Erythroblast (primary cell): Measurements from ENCODE around the gene LMO2.

Experiments
- DNase-seq, 2 experiments: peaks; one replicate each; lab custom pipeline; 2025; lab: John Stamatoyannopoulos, UW
- GATA1 ChIP-seq: IDR thresholded peaks from 2 replicates; pipeline ENCODE4 v1.6.1; 2011; ENCODE audit warnings: low read depth, mild to moderate bottlenecking, control low read depth, low read length, moderate library complexity
- POLR2A ChIP-seq: IDR thresholded peaks from 2 replicates; pipeline ENCODE4 v1.6.1; 2011; ENCODE audit warnings: mild to moderate bottlenecking, low read length

Gene LMO2

DNA sequence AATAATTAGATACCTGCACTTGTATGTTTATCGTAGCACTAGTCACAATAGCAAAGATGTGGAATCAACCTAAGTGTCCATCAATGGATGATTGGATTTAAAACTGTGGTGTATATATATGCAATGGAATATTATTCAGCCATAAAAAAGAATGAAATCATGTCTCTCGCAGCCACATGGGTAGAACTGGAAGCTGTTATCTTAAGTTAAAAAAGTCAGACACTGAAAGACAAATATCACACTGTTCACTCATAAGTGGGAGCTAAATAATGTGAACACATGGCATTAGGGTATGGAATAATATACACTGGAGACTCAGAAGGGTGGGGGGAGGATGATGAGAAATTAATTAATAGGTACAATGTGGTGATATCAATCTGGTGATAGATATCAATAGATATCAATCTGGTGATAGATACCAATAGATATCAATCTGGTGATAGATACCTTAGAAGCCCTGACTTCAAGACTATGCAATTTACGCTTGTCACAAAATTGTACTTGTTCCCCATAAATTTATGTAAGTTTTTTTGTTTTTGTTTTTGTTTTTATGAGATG is 2.0 kb downstream of the LMO2 start:
- peak in 1 of 2 experiments; percentile 45 for DNase-seq
- TF ChIP-seq POLR2A = no peak
- TF ChIP-seq GATA1 = no peak

DNA sequence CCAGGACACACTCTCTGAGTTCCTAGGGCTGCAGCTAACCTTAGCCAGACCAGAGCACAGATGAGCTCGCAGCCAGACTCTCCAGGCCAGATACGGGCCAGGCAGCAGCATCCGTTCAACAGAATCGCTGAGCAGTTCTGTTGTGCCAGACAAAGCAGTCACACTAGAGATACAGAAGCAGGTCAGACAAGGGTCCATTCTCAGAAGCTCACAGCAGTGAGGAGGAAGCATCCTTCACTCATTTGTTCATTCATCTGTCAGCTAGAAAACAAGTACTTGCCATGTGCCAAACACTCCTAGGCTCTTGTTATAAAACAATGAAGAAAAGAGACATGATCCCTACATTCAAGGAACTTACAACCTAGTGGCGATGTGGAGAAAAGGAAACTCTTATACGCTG is 2.6 kb downstream of the LMO2 start:
- TF ChIP-seq POLR2A (peak; percentile 40), GATA1 (no peak)

DNA sequence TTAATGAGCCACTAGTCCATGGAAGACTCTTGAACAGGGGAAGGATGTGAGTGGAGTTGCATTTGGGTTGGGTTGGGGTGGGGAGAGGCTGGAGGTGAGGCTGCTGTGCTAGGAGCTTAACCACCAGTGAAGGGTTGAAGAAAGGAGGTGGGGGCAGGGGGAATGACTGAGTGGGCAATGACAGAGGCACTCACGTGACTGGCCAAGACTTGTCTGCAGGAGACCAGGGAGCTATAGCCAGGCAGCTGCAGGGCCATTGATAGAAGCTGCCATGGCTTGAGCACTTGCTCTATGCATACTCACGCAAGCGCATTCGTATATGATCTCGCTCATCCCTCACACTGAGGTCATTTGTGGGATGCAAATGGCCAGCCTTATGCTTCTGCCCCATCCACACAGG is 4.0 kb downstream of the LMO2 start:
- peak; percentile 34 to 61 for DNase-seq
- no peak for TF ChIP-seq GATA1
- peak; percentile 38 for TF ChIP-seq POLR2A

More for the DNA sequence above, 2.6 kb downstream of the LMO2 start:
- peak; percentile 48 for DNase-seq

DNA sequence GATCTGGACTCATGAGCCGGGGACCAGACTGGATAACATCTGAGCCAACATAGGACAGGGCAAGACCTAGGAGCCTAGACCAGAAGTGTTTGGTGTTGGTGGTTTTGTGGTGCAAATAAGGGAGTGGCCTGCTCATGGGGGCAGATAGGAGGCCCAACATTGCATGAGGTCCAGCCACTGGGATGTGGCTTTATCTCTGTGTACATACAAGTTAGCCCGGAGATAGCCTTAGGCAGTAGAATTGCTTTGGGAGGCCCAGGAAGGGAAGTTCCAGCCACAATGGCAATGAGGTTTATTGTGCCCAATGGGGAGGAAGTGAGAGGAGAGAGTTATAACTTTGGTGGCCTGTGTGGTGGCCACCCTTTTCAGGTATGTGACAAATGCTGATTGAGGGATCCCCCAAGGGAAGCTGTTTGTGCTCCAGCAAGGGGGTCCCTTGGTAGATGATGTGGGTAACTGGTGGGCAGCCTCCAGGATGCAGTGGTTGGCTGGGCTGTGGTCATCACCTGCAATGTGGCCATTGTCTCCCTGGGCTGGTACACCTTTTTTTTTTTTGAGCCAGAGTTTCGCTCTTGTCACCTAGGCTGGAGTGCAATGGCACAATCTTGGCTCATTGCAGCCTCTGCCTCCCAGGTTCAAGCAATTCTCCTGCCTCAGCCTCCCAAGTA is 6.4 kb downstream of the LMO2 start:
- no peak for TF ChIP-seq GATA1
- peak; percentile 77 for TF ChIP-seq POLR2A
- peak; percentile 84 to 94 for DNase-seq

DNA sequence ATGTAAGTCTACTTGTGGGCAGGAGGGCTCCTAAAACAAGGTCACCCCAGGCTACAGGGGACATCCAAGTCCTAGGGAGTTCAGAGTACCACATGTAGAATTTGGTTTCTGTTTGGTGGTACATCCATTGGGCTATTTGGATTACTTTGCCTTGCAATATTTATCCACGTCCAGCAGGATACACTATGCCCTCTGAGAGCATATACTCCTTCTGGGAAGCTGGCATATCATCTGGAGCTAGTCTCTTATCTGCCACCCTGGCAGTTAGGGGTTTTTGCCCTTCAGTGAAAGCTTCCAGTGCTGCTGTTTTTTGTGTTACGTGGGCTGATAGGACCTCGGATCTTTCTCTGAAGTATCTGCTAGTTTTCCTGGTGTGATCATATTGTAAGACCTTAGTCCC is 7.3 kb downstream of the LMO2 start:
- TF ChIP-seq GATA1 (no peak), POLR2A (no peak)

DNA sequence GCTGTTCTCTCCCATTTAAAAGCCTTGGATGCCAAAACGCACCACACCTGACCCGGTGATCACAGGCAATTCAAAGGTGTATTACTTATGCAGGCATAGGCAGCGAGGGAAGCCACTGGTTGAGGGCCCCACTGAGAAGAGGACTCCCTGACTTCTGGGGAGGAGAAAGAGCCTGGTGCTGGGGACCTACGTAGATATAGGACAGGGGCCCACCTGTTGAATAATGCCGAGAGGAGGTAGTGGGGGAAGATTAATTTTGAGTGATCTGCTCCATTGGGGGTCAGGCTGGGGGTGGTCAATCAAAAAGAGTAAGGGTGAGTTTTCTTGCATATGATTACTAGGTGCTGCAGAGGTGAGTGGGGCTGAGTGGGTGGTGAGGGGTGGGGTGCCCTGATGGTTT is 7.8 kb downstream of the LMO2 start:
- DNase-seq = no peak
- TF ChIP-seq GATA1 = no peak
- no peak for TF ChIP-seq POLR2A

More for the DNA sequence above, 7.3 kb downstream of the LMO2 start:
- DNase-seq = peak; percentile 37 to 49

DNA sequence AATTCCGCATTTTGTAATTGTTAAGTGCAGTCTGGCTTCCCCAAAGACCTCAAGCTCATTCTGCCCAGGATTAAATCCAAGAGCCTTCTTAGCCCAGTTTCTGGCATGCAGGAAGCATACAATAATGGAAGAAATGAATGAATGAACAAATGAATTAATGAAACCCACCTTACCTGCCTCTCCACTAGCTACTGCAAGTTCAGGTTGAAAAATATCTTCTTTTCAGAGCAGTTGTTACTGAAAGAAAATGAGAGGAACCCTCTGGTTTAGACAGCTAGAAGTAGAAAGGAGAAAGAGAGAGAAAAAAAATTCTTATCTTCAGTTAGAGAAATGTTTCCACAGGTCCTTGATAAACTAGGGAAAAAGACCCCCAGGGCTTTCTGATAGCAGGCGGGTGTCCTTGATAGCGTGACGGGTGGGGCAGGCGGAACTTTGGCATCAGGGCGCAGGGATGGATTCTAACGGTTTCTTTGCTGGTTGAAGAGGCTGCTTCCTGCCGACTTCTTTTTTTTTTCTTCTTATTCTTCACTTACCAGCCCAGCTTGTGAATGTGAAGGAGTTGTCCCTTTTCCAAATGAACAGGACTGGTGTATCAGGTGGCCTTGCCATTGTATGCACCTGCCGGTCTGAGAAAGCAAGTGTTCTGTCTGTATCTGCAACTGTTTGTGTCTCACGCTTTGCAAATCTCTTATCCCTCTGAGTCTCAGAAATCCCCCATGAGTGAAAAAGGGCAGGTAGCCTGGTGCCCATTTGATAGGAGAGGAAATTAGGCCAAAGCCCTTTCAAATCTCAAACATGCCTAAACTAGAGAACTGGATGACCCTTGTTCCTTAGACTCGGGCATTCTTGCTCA is 10.0 kb downstream of the LMO2 start:
- DNase-seq = peak; percentile 77 to 87
- peak; percentile 76 for TF ChIP-seq POLR2A
- no peak for TF ChIP-seq GATA1

DNA sequence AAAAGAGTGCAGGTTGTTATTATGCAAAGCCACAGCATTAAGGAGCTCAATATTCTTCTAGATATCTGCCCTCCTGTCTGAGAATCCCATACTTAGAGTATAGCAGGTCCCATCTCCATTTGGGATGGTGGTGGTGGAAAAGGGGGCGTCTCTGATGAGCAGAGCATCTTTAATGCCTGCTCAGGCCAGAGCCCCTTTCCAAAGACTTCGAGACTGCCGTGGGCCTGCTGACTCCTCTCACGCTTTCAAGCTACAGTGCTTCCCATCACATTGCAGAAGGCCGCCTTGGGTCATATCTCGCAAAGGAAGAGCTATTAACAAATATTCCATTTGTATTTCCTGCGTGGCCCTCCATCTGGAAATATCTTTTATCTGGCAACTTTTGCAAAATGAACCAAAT is 10.9 kb downstream of the LMO2 start:
- TF ChIP-seq POLR2A (no peak), GATA1 (no peak)
- peak; percentile 55 to 71 for DNase-seq

DNA sequence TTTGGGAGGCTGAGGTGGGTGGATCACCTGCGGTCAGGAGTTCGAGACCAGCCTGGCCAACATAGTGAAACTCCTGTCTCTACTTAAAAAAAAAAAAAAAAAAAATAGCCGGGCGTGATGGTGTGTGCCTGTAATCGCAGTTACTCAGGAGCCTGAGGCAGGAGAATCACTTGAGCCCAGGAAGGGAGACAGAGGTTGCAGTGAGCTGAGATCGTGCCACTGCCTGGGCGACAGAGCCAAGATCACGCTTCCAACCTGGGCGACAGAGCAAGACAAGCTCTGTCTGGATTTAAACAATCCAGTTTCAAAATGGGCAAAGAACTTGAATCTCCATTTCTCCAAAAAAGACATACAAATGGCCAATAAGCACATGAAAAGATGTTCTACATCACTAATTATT is 12.5 kb downstream of the LMO2 start:
- TF ChIP-seq POLR2A (peak; percentile 49), GATA1 (no peak)
- DNase-seq = peak; percentile 80 to 81

DNA sequence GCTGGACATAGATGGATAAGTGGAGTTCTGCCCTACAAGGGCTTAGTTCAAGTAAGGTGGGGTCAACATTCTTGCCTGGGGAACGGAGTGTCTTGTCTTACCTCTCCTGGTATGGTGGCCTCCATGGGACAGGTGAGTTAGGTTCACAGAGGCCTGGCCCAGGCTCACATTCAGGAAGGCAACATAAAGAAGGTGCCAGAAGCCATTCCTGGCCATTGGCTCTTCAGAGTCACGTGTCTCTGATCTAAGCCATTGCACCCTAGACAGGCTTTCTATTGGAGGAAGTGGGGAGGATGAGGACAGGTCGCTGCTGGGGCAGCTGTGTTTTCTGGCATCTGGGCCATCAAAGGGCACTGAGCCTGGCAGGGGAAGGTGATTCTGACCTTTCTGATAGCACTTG is 14.8 kb downstream of the LMO2 start:
- DNase-seq = peak in 1 of 2 experiments; percentile 41

DNA sequence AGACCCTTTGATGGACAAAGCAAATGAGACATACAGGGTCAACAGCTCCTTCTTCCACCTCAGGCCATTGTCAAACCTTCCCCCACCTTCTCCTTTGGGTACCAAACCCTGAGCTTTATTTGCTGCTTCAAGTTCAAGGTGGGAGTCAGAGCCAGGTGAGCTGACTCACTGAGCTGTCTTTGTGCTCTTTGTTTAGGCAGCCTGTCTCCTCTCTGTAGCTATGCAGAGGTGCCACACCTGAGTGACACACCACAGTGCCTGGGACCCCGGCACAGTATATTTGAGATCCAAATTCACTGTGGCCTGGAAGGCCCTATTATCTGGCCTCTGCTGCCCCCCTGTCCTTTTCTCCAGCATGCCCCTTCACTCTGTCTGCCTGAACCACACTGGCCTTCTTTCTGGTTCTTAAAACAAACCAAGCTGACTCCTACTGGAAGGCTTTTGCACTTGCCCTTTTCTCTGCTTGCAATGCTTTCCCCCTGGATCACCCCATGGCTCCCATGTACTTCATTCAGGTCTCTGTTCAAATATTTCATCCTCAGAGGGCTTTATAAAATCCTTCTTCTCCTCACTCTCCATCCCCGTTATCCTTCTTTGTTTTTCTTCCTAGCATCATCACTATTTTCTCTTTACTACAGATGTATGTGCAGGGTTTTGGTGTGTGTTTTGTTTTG is 16.1 kb downstream of the LMO2 start:
- peak in 1 of 2 experiments; percentile 46 for DNase-seq
- TF ChIP-seq POLR2A (peak; percentile 17), GATA1 (no peak)

More for the DNA sequence above, 14.8 kb downstream of the LMO2 start:
- peak; percentile 49 for TF ChIP-seq POLR2A
- TF ChIP-seq GATA1 = no peak

DNA sequence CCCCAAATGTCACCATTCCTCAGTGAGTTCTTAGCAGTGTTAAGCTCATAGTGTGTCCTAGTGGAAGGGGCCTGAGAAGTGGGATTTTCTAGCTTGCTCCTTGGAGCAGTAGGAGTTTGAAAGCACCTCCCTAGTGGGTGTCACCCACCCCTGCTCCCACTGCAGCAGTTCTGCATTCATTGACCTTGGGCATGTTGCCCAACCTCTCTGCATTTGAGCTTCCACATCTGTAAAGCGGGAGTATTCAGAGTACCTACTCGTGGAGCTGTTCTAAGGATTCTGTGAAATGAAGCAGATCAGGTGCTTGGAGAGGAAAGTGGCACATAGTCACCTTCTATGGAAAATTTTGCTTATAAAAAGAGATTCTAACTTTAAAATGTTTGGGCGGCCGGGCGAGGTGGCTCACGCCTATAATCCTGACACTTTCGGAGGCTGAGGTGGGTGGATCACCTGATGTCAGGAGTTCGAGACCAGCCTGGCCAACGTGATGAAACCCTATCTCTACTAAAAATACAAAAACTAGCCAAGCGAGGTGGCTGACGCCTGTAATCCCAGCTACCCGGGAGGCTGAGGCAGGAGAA is 16.9 kb downstream of the LMO2 start:
- peak; percentile 49 to 63 for DNase-seq
- TF ChIP-seq POLR2A = no peak
- TF ChIP-seq GATA1 = no peak

DNA sequence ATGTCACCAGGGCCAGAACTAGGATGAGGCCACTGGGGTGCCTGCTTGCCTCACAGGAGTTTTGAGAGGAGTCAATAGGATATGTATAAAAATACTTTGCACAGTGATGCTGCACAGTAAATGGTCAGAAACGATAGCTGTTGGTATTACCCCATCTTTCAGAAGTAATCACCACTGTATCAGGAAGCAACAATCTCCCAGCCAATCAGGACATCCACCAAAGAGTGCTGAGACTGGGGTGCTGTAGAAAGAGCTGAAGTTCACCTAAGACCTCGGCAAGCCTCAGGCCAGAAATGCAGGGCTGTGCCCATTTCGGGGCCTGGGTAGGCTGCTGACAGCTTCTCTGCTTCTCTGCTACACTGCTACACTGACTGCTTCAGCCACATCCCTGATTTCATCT is 17.4 kb downstream of the LMO2 start:
- TF ChIP-seq GATA1 = no peak
- no peak for TF ChIP-seq POLR2A
- DNase-seq = peak; percentile 66 to 70
